Activated T-helper 1 cell treated with anti-CD3 and anti-CD28 coated beads, Interleukin-2, amount 50 U/mL, for 16 hours (primary cell): Measurements from ENCODE around the gene USP31.

Experiments used
- DNase-seq, 2 donors: peaks; one replicate each; pipeline ENCODE4 v3.0.0-alpha.2; 2020; ENCODE audit warnings: low read depth in 1 of 2, low spot score in 1 of 2

Gene USP31

GRCh38 chr16:23064639-23065038, 84.6 kb downstream of the USP31 start:
- no peak for DNase-seq

GRCh38 chr16:23062524-23062923, 86.7 kb downstream of the USP31 start:
- DNase-seq = no peak

GRCh38 chr16:23061669-23062068, 87.6 kb downstream of the USP31 start:
- no peak for DNase-seq

GRCh38 chr16:23060458-23061320, 88.6 kb downstream of the USP31 start:
- DNase-seq = peak; percentile 9 to 10

GRCh38 chr16:23059433-23059832, 89.8 kb downstream of the USP31 start:
- DNase-seq = no peak

- no peak for DNase-seq
These were observed 90.7 kb downstream of the USP31 start for GRCh38 chr16:23058576-23058975.

GRCh38 chr16:23057013-23057596, 92.1 kb downstream of the USP31 start:
- DNase-seq = no peak

- no peak for DNase-seq
These were observed 93.8 kb downstream of the USP31 start for GRCh38 chr16:23055481-23055880.

GRCh38 chr16:23052908-23053580, 96.2 kb downstream of the USP31 start:
- no peak for DNase-seq

GRCh38 chr16:23052221-23052620, 97.0 kb downstream of the USP31 start:
- no peak for DNase-seq

GRCh38 chr16:23051587-23051986, 97.7 kb downstream of the USP31 start:
- DNase-seq = no peak

- no peak for DNase-seq
These were observed 101.1 kb downstream of the USP31 start for GRCh38 chr16:23048164-23048563.

GRCh38 chr16:23045025-23045424, 104.2 kb downstream of the USP31 start:
- DNase-seq = no peak

GRCh38 chr16:23040246-23040645, 109.0 kb downstream of the USP31 start:
- no peak for DNase-seq

GRCh38 chr16:23039118-23039517, 110.1 kb downstream of the USP31 start:
- DNase-seq = no peak

- DNase-seq = no peak
These were observed 114.0 kb downstream of the USP31 start for GRCh38 chr16:23035240-23035639.

- DNase-seq = no peak
These were observed 117.6 kb downstream of the USP31 start for GRCh38 chr16:23031508-23032098.

- DNase-seq = no peak
These were observed 119.4 kb downstream of the USP31 start for GRCh38 chr16:23029733-23030420.

GRCh38 chr16:23027386-23027785, 121.9 kb downstream of the USP31 start:
- no peak for DNase-seq

GRCh38 chr16:23026784-23027362, 122.4 kb downstream of the USP31 start:
- no peak for DNase-seq
